HG03354 (cell line): ENCODE results near the gene EPB41L4B.
A peak's percentile ranks its signal among the peaks of the same experiment; 100 is the strongest.
"Not testable (repeated sequence)": the region's sequence is repeated elsewhere in the genome, so short reads cannot be mapped to it uniquely, and the experiment has no call there.

Experiments used
- ATAC-seq: cut with Tn5 transposase; IDR thresholded peaks from one replicate; pipeline ENCODE4 v1.9.1; 2021; ENCODE audit warnings: mild to moderate bottlenecking; ENCODE audit not compliant: unreplicated experiment, poor library complexity, severe bottlenecking

EPB41L4B gene

GRCh38 chr9:109225629-109226028 lies 95.2 kb downstream of the EPB41L4B start:
- no peak for ATAC-seq

- ATAC-seq = no peak
Observed at GRCh38 chr9:109224751-109225150, 96.1 kb downstream of the EPB41L4B start.

DNA sequence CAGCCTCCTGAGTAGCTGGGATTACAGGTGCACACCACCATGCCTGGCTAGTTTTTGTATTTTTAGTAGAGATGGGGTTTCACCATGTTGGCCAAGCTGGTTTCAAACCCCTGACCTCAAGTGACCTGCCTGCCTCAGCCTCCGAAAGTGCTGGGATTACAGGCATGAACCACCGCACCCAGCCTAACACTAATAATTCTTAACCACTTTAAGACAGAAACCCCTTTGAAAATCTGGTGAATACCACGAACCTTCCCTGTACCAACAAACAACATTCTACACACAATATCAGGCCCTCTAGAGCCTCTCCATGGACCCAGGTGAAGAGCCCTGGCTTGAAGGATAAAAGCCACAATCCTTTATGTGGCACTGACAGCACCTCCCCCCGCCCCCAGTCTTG lies 102.6 kb downstream of the EPB41L4B start:
- ATAC-seq = not testable (repeated sequence)

DNA sequence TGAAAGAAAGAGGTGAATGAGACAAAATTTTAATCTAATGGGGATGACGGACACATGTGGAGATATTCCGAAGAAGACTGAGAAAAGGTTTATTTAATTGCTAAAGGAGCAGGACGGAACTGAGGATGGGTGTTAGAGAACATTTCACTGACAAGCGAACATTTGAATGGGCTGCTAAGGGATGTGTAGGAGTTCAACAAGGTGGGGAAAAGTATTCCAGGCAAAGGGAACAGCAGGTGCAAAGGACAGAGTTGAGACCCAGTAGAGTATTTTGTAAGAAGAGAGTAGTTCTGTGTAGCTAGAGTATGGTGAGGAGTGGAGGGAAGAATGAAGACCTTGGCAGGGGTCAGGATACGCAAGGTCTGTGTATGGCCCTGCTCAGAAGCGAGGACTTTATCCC lies 106.4 kb downstream of the EPB41L4B start:
- ATAC-seq = no peak

DNA sequence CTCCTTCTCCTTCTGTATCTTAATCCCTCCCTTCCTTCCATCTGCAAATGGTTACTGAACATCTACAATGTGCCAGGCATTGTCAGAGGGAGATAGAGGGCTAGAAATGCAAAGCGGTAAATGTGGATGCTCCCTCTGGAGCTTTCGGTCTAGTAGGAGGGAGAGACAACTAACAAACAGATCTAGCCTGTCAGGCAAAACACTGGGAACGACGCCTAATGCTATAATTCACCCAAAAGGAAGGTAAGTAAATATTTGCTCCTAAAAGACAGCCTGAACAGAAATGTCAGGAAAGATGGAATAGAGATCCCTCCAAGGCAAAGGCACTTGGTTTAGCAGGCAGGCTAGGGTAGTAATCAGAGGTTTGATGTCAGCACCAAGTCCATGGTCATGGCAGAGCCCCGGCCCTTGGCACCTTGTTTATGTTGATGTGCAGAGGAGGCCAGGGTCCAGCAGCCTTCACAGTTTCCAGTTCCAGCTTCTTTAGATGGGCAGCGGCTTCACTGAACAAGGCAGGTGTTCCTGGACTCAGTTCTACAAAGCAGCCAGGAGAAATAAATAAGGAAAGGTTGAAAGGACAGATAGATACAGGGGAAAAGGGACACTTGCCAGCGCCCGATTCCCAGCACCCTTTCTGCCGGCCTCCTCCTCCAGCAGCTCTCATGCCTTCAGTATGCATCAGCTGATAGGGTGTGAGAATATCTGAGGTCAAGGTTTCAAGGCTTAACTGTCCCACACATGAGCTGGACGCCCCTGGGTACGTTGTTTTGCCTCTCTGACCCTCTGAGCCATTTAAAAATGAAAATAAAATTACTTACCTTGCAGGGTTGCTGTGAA lies 107.4 kb downstream of the EPB41L4B start:
- ATAC-seq = no peak

GRCh38 chr9:109212768-109213167 lies 108.1 kb downstream of the EPB41L4B start:
- no peak for ATAC-seq

DNA sequence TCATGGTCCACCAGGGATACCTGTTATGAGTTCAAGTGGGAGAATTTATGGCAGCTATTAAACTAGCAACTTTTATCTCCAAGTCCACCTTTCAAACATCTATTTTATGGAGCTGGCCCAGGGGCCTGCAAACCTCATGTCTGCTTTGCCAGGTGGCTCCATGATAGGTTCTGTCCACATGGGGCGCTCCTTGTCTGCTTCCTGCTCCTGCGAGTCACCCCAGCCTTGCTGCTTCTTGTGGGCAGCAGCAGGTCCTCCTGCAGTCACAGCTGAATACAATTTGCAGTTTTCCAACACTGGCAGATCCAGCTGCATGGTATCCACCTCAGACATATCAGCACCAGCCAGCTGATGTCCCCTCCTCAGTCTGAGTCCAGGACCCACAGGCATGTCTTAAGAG lies 114.2 kb downstream of the EPB41L4B start:
- ATAC-seq = no peak

DNA sequence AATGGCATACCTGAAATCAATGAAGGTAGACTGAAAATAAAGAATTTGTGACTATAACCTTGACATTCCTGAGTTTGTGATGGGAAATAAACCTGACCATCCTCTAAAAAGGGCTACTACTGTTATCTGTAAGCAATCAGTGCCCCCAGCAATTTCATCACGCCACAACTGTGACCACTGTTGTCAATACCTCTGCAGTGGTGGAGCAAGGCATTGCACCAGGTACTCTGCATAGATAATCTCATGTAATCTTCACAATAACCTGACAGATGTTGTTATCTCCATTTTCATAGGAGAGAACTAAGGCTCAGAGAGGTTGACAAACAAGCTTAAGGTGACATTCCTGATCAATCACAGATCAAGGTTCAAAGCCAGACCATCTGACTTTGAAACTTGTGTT lies 115.3 kb downstream of the EPB41L4B start:
- ATAC-seq = no peak

- ATAC-seq = no peak
Observed at GRCh38 chr9:109203761-109204360, 117.0 kb downstream of the EPB41L4B start.

DNA sequence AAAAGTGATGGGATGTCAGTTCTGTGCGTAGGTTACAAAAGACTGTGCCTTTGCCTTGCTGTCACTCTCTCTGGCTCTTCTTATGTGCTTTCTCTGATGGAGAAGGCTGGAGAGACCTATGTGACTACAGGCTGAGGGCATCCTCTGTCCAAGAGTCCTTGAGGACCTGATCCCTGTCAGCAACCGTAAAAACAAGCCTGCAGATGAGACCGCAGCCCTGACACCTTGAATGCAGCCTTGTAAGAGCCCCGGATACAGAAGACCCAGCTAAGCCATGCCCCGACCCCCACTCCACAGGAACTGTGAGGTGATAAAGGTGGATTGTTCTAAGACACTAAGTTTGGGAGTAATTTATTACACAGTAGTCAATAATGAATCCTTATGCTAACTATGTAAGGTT lies 121.2 kb downstream of the EPB41L4B start:
- ATAC-seq = no peak

DNA sequence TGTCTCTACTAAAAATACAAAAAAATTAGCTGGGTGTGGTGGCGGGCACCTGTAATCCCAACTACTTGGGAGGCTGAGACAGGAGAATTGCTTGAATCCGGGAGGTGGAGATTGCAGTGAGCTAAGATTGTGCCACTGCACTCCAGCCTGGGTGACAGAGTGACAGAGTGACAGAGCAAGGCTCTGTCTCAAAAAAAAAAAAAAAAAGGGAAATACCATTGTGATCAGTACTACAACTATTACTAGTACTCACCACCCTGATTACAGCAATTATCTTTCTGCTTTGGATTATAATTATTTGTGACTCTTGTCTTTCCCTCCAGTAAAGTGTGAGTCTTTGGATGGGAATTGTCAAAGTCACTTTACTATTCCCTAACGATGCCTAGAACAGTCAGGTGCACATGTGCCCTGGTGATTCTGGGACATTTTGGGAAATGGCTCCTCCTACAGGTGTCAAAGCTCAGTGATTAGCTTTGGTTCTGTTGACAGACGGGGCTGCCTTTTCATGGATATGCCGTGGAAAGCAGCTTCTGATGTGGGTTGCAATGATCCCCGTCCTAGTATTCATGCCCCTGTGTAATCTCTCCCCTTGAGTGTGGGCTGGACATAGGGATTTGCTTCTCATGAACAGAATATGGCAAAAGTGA lies 122.0 kb downstream of the EPB41L4B start:
- ATAC-seq = no peak

- no peak for ATAC-seq
Observed at GRCh38 chr9:109193974-109194556, 126.8 kb downstream of the EPB41L4B start.

- no peak for ATAC-seq
Observed at GRCh38 chr9:109192732-109193361, 128.0 kb downstream of the EPB41L4B start.

DNA sequence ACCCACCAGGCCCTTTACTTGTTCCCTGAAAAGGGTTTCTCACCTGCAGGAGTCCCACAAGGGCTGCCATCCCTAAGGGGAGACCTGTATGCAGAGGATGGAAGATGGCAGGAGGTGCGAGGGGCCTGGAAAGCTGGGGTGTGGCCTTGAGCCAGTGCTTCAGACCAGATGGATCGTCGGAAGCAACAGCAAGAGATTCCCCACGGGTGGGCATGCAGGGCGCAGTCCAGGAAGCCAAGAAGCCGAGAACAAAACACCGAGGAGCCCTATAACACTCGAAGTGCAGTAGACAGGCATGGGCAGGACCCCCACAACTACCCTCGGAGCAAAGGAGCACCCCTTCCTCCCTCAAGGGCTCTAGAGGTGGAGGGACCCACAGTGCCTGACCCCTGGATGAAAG lies 129.1 kb downstream of the EPB41L4B start:
- no peak for ATAC-seq

DNA sequence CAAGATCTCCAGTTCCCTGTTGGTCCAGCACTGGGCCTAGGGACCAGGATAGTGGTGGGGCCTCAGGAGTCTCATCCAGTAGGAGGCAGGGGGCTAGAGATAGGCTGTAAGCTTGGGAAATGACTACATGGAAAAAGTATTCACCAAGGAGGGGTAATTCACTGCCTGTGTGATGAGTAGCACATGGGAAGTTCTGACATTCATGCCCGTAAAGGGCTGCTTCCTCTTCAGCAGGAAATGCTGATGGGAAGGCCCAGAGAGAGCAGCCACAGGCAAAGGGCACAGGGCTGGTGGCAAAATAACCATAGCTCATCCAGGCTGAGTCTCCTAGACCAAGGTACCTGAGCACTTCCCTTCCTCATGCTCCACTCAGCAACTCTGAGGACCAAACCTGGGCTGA lies 130.7 kb downstream of the EPB41L4B start:
- ATAC-seq = no peak

DNA sequence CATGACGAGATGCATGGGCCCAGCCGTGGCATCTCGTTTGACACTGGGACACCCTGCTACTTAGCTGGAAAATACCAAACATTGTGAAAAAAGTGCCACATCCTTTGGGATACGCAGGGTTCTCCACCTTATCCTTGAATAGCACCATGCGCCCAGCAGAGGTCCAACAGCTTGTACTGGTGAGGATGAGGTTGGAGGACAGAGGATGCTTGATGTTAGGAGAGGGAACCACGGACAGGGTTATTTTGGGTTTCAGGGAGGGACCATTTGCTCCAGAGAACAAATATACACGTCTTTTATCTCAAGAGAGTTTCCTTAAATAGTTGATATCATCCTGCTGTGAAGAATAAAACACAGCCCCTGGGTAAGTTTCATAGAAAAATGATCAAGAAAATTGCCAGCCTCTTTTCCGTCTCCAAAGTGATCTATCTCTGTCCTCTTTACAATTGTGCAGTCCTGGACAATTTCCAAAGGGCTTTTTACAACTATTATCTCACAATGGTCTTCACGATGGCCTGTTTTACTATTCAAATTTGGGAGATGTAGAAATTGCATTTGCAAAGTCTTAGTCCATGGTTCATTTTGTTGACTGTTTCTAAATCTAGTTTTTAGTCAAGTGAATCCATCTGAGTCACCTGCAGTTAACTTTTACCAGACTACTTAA lies 133.9 kb downstream of the EPB41L4B start:
- ATAC-seq = no peak

- ATAC-seq = no peak
Observed at GRCh38 chr9:109182940-109183798, 137.7 kb downstream of the EPB41L4B start.

- no peak for ATAC-seq
Observed at GRCh38 chr9:109182550-109182939, 138.3 kb downstream of the EPB41L4B start.

DNA sequence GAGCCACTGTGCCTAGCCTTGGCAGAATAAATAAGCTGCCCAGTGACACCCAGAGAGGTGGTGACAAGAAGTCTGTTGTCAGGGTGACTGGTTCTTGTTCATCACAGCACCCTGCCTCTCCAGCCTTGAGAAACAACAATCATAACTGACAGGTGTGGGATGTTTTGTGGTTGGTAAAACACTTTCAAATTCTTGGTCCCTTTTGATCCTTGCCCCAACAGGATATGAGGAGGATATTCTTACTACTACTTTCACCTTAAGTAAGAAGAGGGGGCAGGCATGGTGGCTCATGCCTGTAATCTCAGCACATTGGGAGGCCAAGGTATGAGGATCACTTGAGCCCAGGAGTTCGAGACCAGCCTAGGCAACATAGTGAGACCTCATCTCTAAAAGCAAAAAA lies 139.6 kb downstream of the EPB41L4B start:
- ATAC-seq = peak; percentile 72
